GM19035 (cell line): ENCODE data around the gene TIMM50.

Experiments used
- ATAC-seq: cut with Tn5 transposase; IDR thresholded peaks from one replicate; pipeline ENCODE4 v1.9.1; 2021; ENCODE audit not compliant: unreplicated experiment

TIMM50 gene

DNA sequence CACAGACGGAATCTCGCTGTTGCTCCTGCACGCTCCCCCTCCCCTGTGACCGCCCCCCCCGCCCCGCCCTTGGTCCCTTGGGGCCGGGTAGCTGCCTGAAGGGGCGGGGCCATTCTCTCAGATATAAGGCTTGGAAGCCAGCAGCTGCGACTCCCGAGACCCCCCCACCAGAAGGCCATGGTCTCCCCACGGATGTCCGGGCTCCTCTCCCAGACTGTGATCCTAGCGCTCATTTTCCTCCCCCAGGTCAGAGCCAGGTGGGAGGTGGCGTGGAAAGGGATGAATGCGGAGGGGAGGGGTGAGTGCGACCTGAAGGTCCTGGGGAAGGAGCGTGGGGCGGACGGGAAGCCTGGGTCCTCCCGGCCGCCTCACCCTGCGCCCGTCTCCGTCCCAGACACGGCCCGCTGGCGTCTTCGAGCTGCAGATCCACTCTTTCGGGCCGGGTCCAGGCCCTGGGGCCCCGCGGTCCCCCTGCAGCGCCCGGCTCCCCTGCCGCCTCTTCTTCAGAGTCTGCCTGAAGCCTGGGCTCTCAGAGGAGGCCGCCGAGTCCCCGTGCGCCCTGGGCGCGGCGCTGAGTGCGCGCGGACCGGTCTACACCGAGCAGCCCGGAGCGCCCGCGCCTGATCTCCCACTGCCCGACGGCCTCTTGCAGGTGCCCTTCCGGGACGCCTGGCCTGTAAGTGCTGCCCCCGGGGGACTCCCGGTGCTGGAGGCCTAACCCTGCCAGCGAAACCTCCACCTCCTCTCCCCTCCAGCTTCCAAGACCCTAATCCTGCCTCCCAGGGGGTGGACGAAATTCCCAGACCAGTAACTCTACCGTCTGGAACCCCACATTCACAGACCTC lies 18.4 kb downstream of the TIMM50 start, which contains the start of gene DLL3:
Gene DLL3 (plus strand): TSS at position 150 of the 845 bp plus-strand sequence. CDS start 28 bp downstream, at position 178.
- ATAC-seq: no peak

DNA sequence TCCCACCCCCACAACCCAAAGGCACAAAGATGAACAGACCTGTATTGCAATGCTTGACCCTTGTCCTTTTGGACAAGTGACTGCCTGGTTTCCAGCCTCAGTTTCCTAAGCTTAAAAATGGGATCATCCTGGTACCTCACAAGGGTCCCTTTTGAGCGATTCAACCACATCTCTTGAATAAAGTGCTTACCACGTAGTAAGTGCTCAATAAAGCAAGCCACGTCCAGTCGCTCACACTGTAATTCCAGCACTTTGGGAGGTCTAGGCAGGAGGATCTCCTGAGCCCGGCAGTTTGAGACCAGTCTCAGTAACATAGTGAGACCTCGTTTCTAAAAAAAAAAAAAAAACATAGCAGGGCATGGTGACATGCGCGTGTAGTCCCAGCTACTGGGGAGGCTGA lies 19.3 kb downstream of the TIMM50 start:
- ATAC-seq: no peak

DNA sequence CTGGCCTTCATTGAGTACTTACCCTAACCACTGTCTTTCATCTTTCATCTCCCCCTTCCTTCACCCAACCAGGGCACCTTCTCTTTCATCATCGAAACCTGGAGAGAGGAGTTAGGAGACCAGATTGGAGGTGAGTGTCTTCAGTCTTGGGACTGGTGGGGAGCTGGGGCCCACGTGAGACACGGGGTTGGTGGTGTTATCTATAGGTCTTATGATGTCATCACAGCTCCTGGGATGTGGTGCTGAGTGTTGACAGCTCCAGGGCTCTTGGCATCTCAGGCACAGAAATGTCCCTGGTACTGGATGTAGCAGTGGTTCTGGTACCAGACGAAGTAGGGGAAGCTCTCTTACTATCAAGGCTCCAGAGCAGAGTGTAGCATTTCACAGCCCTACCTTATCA lies 19.9 kb downstream of the TIMM50 start:
- no peak for ATAC-seq

DNA sequence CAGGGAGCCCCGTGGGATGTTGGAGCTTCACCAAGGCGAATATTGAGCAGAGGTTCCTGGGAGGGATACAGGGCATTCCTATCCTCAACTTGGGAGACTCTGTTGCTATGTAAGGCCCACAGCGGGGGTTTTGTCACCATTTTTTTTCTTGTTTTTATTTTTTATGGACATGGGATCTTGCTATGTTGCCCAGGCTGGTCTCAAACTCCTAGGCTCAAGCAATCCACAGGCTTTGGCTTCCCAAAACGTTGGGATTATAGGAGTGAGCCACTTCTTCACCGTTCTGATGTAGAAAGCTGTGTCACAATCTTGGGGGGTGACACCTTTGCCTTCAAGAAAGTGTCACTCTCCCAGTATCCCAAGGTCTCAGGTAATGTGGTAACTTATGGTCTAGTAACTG lies 20.7 kb downstream of the TIMM50 start:
- no peak for ATAC-seq

DNA sequence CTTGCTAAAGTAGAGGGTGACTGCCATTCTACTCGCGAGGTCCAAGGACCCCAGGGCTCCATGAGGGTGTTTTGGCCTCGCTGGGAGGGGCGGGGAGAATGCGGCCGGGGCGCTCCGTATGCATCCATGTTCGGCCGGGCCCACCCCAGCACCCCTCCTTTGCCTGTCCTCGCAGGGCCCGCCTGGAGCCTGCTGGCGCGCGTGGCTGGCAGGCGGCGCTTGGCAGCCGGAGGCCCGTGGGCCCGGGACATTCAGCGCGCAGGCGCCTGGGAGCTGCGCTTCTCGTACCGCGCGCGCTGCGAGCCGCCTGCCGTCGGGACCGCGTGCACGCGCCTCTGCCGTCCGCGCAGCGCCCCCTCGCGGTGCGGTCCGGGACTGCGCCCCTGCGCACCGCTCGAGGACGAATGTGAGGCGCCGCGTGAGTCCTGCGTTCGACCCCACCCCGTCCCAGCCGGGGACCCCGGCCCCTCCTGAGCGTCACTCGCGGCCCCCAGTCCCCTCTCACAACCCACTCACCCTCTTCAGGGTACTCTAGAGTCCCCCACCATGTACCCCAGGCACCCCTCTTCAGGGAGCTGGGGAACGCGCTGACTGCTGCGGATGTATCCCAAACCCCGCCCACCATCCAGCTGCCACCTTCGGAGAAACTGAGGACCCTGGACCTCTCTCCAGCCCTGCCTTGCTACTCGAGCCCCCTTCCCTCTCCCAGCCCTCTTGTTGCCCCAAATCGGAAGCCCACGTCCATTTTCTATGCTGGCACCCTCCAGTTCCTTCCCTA lies 22.2 kb downstream of the TIMM50 start:
- ATAC-seq: no peak

DNA sequence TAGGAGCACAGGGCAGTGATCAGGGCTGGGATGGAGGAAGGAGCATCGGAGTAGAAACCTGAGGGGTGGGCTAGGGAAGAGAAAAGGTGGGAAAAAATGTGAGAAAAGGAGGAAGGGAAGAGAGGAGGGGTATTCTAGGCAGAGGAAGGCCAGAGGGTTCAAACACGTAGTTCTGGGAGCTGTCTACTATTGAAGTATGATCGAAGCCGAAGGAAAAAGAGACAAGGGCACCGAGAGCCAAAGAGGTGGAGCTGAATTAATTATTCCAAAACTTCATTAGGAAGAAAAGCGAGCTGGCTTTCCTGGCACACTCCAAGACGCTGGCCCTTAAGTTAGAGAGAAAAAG lies 25.9 kb downstream of the TIMM50 start:
- no peak for ATAC-seq

DNA sequence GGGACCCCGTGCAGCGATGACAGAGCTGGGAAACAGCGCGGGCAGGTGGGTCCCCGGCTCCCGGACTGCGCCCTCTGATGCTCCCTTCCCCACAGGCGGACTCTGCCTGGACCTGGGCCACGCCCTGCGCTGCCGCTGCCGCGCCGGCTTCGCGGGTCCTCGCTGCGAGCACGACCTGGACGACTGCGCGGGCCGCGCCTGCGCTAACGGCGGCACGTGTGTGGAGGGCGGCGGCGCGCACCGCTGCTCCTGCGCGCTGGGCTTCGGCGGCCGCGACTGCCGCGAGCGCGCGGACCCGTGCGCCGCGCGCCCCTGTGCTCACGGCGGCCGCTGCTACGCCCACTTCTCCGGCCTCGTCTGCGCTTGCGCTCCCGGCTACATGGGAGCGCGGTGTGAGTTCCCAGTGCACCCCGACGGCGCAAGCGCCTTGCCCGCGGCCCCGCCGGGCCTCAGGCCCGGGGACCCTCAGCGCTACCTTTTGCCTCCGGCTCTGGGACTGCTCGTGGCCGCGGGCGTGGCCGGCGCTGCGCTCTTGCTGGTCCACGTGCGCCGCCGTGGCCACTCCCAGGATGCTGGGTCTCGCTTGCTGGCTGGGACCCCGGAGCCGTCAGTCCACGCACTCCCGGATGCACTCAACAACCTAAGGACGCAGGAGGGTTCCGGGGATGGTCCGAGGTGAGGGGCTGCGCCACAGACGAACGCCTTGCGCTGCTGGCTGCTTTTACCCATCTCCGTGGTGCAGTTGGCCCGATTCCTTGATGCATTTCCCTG lies 26.5 kb downstream of the TIMM50 start:
- no peak for ATAC-seq

DNA sequence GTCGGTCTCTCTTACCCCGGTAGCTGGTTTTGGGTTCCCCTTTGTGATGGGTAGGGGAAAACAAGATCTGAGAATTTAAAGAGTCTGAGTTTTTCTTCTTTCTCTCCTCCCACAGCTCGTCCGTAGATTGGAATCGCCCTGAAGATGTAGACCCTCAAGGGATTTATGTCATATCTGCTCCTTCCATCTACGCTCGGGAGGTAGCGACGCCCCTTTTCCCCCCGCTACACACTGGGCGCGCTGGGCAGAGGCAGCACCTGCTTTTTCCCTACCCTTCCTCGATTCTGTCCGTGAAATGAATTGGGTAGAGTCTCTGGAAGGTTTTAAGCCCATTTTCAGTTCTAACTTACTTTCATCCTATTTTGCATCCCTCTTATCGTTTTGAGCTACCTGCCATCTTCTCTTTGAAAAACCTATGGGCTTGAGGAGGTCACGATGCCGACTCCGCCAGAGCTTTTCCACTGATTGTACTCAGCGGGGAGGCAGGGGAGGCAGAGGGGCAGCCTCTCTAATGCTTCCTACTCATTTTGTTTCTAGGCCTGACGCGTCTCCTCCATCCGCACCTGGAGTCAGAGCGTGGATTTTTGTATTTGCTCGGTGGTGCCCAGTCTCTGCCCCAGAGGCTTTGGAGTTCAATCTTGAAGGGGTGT lies 27.2 kb downstream of the TIMM50 start:
- no peak for ATAC-seq

DNA sequence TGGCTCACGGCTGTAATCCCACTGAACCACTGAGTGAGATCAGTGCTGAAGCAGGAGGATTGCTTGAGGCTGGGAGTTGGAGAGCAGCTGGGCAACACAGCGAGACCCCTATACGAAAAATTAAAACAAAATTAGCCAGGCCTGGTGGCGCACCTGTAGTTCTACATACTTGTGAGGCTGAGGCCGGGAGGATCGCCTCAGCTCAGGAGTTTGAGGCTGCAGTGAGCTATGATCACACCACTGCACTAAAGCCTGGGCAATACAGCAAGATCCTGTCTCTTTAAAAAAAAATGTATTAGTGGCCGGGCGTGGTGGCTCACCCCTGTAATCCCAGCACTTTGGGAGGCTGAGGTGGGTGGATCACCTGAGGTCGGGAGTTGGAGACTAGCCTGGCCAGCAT lies 28.0 kb downstream of the TIMM50 start:
- ATAC-seq: no peak

DNA sequence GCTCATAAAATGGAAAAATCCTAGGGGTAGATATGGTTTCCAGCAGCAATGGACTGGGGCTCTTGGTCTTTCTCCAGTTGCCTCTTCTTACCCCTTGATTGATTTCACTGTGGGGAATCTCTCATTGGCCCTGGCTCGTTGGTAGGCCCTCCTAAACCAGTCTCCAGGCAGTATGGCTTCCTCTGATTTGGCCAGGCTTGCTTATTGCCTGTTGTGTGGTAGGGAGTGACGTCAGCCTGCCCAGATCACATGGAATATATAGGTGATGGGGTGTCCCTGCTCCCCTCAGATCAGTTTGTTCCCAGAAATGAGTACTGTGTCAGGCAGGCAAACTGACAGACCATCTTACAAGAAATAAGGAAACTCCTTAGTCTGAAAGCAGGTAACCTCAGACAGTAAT lies 28.6 kb downstream of the TIMM50 start:
- no peak for ATAC-seq

DNA sequence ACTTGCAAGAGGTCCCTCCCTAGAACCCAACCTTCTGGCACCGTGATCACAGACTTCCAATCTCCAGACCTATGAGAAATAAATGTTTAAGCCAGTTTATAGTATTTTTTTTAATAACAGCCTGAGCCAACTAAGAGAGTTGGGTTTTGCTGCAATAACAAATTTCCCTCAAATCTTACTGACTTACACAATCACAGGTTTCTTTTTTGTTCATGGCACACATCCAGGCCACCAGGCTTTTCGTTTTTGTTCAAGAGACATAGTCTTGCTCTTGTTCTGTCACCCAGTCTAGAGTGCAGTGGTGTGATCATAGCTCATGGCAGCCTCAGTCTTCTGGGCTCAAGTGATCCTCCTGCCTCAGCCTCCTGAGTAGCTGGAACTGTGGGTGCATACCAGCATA lies 32.4 kb downstream of the TIMM50 start:
- ATAC-seq: no peak

DNA sequence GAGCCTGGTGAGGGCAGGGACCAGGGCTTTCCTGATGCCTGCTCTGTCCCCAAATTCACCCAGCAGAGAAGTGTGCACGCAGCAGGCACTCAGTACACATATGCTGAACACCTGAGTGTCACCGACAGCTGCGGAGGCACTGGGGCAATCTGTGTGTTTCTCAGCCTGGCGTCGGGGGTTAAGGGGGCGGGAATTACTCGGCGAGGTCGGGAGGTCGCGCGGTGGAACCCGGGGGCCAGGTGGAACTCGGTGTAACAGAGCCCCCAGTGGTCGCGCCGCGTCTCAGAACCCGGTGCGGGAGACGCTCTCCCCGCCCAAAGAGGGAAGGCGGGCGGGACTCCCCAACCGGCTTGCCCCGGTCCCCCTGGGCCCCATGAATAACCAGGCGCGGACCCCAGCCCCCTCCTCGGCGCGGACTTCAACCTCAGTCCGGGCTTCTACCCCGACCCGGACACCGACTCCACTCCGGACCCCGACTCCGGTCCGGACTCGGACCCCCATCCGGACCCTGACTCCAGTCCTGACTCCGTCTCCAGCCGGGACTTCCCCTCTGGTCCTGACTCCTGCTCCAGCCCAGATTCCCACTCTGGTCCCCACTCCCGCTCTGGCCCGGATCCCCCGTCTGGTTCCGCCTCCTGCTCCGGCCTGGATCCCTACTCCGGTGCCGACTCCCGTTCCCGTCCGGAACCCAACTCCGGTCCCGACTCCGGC lies 34.4 kb downstream of the TIMM50 start, which contains the start of gene SELENOV:
Gene SELENOV (plus strand): TSS at position 300 of the 711 bp plus-strand sequence. CDS start 74 bp downstream, at position 374.
- no peak for ATAC-seq

DNA sequence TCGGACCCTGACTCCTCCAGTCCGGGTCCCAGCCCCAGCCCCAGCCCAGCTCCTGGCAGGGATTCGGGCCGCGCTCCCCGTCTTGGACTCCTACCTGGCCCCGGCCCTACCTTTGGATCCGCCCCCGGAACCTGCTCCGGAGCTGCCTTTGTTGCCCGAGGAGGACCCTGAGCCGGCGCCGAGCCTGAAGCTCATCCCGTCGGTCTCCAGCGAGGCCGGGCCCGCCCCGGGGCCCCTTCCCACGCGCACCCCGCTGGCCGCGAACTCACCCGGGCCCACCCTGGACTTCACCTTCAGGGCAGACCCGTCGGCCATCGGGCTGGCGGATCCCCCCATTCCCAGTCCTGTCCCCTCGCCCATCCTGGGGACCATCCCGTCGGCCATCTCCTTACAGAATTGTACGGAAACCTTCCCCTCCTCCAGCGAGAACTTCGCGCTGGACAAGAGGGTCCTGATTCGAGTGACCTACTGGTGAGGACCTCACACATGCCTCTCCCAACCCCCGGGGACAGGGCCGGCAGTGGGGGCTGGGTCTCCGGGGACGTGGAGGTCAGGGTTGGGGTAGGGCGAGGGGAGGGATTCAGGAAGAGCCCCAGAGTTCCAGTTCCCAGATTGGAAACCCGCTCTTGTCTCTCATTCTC lies 35.0 kb downstream of the TIMM50 start:
- ATAC-seq: no peak

DNA sequence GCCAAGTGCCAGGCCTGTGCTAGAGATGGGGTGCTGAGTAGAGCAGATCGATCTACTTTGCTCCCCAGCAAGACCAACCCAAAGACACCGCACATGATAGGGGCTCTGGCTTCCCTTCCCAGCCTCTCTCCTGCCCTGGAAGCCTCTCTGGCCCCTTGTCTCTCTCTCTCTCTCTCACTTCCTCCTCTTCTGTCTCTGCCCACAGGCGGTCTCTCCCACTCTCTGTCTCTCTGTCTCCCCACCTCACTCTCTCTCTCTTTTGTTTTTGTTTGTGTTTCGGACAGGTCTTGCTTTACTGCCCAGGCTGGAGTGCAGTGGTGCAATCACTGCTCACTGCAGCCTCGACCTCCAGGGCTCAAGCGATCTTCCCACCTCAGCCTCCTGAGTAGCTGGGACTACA lies 35.6 kb downstream of the TIMM50 start:
- no peak for ATAC-seq

DNA sequence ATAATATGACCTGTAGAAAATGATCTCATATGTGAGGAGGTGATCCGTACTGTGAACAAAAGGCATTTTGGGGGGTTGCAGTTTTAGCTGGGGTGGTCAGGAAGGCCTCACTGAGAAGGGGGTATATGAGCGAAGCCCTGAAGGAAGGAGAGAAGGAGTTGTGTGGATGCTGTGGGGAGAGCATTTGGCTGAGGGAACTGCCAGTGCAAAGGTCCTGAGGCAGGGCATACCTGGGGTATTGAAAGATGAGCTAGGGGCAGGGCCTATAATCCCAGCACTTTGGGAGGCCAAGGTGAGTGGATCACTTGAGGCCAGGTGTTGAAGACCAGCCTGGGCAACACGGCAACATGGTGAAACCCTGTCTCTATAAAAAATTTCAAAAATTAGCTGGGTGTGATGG lies 36.8 kb downstream of the TIMM50 start:
- ATAC-seq: no peak

DNA sequence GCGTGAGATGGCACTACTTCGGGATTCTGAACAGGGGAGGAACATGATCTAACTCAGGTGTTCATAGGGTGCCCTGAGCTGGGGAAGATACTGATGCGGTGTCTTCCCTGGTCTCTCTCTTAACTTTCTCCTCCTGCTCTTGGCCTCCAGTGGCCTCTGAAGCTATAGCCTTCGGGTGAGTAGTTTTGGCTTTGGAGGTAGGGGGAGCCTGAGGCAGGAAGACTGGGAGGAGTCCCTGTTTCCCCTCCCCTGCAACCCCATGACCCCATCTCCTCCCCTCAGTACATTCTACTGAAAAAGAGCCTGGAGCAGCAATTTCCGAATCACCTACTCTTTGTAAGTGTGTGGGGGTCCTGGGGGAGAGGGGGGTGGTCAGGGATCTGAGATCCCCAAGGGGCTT lies 37.8 kb downstream of the TIMM50 start:
- ATAC-seq: no peak

DNA sequence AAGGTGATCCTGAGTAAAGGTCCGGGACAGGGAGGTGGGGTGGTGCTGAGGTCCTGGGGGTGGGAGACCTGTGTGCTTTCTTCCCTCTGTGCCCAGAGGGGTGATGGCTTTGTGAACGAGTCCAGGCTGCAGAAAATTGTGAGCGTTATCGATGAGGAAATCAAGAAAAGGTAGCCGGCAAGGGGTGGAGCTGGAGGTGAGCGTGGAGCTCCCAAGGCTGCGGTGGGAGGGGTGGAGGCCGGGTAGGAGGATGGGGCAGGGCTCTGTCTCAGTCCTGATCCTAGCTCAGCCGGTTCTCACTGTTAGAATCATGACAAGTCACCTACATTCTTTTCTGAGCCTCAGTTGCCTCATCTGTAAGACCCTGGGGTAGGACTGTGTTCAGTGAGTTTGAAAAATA lies 38.3 kb downstream of the TIMM50 start:
- ATAC-seq: no peak

DNA sequence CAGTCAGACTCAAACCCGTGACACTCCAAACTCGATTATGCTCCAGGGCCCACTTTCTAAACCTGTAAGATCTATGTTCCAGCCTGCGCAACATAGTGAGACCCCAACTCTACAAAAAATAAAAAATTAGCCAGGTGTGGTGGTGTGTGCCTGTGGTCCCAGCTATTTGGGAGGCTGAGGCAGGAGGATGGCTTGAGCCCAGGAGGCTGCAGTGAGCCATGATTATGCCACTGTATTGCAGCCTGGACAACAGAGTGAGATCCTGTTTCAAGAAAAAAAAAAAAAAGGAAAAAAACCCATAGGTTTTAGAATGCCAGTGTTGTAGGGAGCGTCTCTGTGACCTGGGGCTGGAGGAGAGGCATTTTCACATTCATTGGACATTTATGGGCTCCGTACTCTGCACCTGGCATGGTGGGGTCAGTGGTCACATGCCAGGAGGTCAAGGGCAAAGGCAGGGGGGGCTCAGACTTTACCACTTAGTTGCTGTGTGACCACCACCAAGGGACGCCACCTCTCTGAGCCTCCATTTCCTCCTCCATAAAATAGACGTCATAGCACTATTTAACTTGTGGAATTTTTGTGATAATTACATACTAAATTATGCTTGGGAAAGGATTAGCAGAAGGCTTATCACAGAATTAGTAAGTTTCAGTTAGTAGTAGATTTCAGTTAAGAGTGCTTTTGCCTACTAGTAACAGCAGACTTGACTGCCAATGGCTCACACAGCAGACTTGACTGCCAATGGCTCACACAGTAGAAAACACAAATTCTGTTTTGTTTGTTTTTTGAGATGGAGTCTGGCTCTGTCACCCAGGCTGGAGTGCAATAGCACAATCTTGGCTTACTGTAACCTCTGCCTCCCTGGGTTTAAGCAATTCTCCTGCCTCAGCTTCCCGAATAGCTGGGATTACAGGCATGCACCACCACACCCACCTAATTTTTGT lies 40.2 kb downstream of the TIMM50 start:
- ATAC-seq: no peak

DNA sequence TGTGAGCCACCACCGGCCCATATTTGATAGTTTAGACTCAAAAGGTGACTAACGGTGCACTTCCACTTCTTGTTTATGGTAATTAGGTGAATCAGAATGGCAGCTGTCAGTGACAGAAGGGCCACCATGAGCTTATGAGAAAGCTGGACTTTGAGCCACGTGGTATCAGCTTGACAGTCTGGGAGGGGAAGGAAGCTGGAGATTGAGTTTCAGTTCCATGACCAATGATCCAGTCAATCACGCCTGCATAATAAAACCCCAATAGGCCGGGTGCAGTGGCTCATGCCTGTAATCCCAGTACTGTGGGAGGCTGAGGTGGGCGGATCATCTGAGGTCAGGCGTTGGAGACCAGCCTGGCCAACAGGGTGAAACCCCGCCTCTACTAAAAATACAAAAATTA lies 43.9 kb downstream of the TIMM50 start:
- no peak for ATAC-seq
